Endodermal cell (in vitro differentiated cells): ENCODE data around the gene NPEPPS. TPM values are rescaled to one million over a fixed set of nuclear protein-coding genes. Genes with fewer than 3 reads are reported as not detected.

Experiments
- DNase-seq: peaks from one replicate; pipeline ENCODE4 v3.0.0-alpha.2; 2017
- H3K27ac ChIP-seq: 2 replicates; pipeline ENCODE4 v1.5.1; 2013; ENCODE audit warnings: mild to moderate bottlenecking, low read depth, low read length, moderate library complexity
- H3K27me3 ChIP-seq: 2 replicates; pipeline ENCODE4 v1.6.1; 2013; ENCODE audit warnings: mild to moderate bottlenecking, low read length, moderate library complexity; ENCODE audit not compliant: insufficient read depth, control insufficient read depth, poor library complexity, severe bottlenecking
- H3K36me3 ChIP-seq: 2 replicates; pipeline ENCODE4 v1.7.0; 2013; ENCODE audit warnings: mild to moderate bottlenecking, low read length, moderate library complexity; ENCODE audit not compliant: control insufficient read depth, insufficient read depth
- H3K4me1 ChIP-seq: one replicate; pipeline ENCODE4 v1.7.0; 2013; ENCODE audit warnings: low read length; ENCODE audit not compliant: control insufficient read depth, insufficient read depth
- H3K4me3 ChIP-seq: 2 replicates; pipeline ENCODE4 v1.5.1; 2013; ENCODE audit warnings: mild to moderate bottlenecking, low read length, moderate library complexity
- H3K9ac ChIP-seq: 2 replicates; pipeline ENCODE4 v1.6.1; 2013; ENCODE audit warnings: mild to moderate bottlenecking, low read length, moderate library complexity; ENCODE audit not compliant: poor library complexity, severe bottlenecking; ENCODE audit errors: extremely low read depth
- H3K9me3 ChIP-seq: 2 replicates; pipeline ENCODE4 v1.6.1; 2013; ENCODE audit warnings: mild to moderate bottlenecking, low read length, moderate library complexity; ENCODE audit not compliant: control insufficient read depth
- H3K27ac Mint-ChIP-seq: 2 replicates; pipeline ENCODE4 v1.8.0; 2020; ENCODE audit warnings: mixed read lengths
- H3K27me3 Mint-ChIP-seq: 2 replicates; pipeline ENCODE4 v1.8.0; 2021; ENCODE audit warnings: mild to moderate bottlenecking, mixed read lengths; ENCODE audit not compliant: insufficient read depth
- H3K36me3 Mint-ChIP-seq: 2 replicates; pipeline ENCODE4 v1.8.0; 2020; ENCODE audit warnings: low read depth, mixed read lengths
- H3K4me1 Mint-ChIP-seq: 2 replicates; pipeline ENCODE4 v1.8.0; 2020; ENCODE audit warnings: mixed read lengths
- H3K4me3 Mint-ChIP-seq: 2 replicates; pipeline ENCODE4 v1.8.0; 2020; ENCODE audit warnings: mild to moderate bottlenecking, moderate library complexity, mixed read lengths
- H3K9me3 Mint-ChIP-seq: 2 replicates; pipeline ENCODE4 v1.8.0; 2020; ENCODE audit warnings: mild to moderate bottlenecking, mixed read lengths
- CTCF ChIP-seq: fragments of 200-600 bp; sonication (generic); conservative IDR thresholded peaks from 2 replicates; pipeline ENCODE4 v1.5.0; 2021; ENCODE audit warnings: antibody characterized with exemption, mild to moderate bottlenecking
- WGBS, 2 experiments: methylation state at CpG; one replicate each; pipeline versions ENCODE4 v1.1.5 to v1.1.7; 2013; ENCODE audit warnings: missing lambda C conversion rate in 2 of 2, mixed read lengths in 1 of 2; ENCODE audit not compliant: insufficient coverage in 1 of 2, insufficient read length in 1 of 2; 5-methylcytosine and 5-hydroxymethylcytosine counted together
- total RNA-seq, 2 donors: library from RNA; stranded (reverse); fragmentation: NEBNext Ultra II Directional in 1 of 2; extraction: Animal tissue kit (Norgen Biotek cat#: 25700) in 1 of 2; gene quantifications; 2 replicates in 1 of 2; 3 replicates in 1 of 2; pipeline ENCODE4 v1.2.1, GENCODE V29; 2021

NPEPPS gene
- total RNA-seq, 2 donors from 2014 or later, result 178 to 194 TPM

- Mint-ChIP-seq H3K27me3 (no peaks in the 10 kb centered on the region), H3K36me3 (peaks cover 85% of the 10 kb centered on the region), H3K9me3 (no peaks in the 10 kb centered on the region), H3K4me3 (no peak overlapping the region), H3K27ac (peak overlapping the region; percentile 48), H3K4me1 (no peaks in the 10 kb centered on the region)
- TF ChIP-seq CTCF, result no peak
- Histone ChIP-seq H3K36me3 (peaks cover 94% of the 10 kb centered on the region), H3K27ac (no peak overlapping the region), H3K27me3 (no peaks in the 10 kb centered on the region), H3K4me3 (no peak overlapping the region), H3K9me3 (no peaks in the 10 kb centered on the region), H3K4me1 (no peaks in the 10 kb centered on the region), H3K9ac (no peak overlapping the region)
- no peak for DNase-seq
Measured at GRCh38 chr17:47664624-47664941, 133.7 kb downstream of the NPEPPS start.

- no peaks in the 10 kb centered on the region for H3K4me1 ChIP-seq
- no peaks in the 10 kb centered on the region for H3K27me3 Mint-ChIP-seq
- H3K27me3 ChIP-seq, result no peaks in the 10 kb centered on the region
- H3K4me3 ChIP-seq, result no peak overlapping the region
- H3K9me3 Mint-ChIP-seq, result no peaks in the 10 kb centered on the region
- H3K9ac ChIP-seq, result no peak overlapping the region
- no peaks in the 10 kb centered on the region for H3K4me1 Mint-ChIP-seq
- DNase-seq, result no peak
- no peak overlapping the region for H3K27ac ChIP-seq
- H3K4me3 Mint-ChIP-seq, result no peak overlapping the region
- H3K27ac Mint-ChIP-seq, result no peak overlapping the region
- H3K36me3 Mint-ChIP-seq, result peaks cover 87% of the 10 kb centered on the region
- H3K9me3 ChIP-seq, result no peaks in the 10 kb centered on the region
- WGBS, 2 experiments, result 93 to 94% methylated on average over 3 of the region's 3 CpGs
- peaks cover 94% of the 10 kb centered on the region for H3K36me3 ChIP-seq
- TF ChIP-seq CTCF, result no peak
Measured at GRCh38 chr17:47665655-47666054, 134.7 kb downstream of the NPEPPS start.

- H3K36me3 Mint-ChIP-seq, result peaks cover 91% of the 10 kb centered on the region
- H3K27me3 ChIP-seq, result no peaks in the 10 kb centered on the region
- no peaks in the 10 kb centered on the region for H3K27me3 Mint-ChIP-seq
- H3K4me3 Mint-ChIP-seq, result no peak overlapping the region
- H3K9me3 Mint-ChIP-seq, result no peaks in the 10 kb centered on the region
- no peak for TF ChIP-seq CTCF
- no peak overlapping the region for H3K4me3 ChIP-seq
- H3K27ac ChIP-seq, result no peak overlapping the region
- no peaks in the 10 kb centered on the region for H3K4me1 ChIP-seq
- no peaks in the 10 kb centered on the region for H3K4me1 Mint-ChIP-seq
- H3K36me3 ChIP-seq, result peaks cover 93% of the 10 kb centered on the region
- H3K27ac Mint-ChIP-seq, result no peak overlapping the region
- no peak overlapping the region for H3K9ac ChIP-seq
- DNase-seq, result no peak
- WGBS, 2 experiments, result 98 to 100% methylated on average over 3 to 4 of the region's 4 CpGs
- no peaks in the 10 kb centered on the region for H3K9me3 ChIP-seq
Measured at GRCh38 chr17:47669081-47669480, 138.2 kb downstream of the NPEPPS start.
